Measurements from ENCODE around the gene ZSWIM9.
"Not testable (repeated sequence)": the region's sequence is repeated elsewhere in the genome, so short reads cannot be mapped to it uniquely, and the experiment has no call there.

ZSWIM9 gene

GRCh38 chr19:48176226-48176625, 5.7 kb downstream of the ZSWIM9 start:
- DNase-seq, result no peak

DNA sequence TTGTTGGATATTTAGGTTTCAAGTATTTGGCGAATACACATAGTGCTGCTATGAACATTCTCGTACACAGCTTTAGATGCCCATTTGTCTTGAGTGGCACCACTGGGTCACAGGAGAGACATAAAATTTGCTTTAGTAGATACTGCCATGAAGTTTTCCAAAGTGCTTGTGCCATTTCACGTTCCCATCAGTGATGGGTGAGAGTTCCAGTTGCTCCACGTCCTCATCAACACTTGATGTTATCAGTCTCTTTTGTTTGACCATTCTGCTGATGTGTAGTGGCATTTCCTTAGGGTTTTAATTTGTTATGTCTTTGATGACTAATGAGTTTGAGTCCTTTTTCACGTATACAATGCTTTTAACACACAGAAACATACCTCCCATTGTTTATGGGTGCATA, 11.0 kb downstream of the ZSWIM9 start:
- DNase-seq, result no peak

DNA sequence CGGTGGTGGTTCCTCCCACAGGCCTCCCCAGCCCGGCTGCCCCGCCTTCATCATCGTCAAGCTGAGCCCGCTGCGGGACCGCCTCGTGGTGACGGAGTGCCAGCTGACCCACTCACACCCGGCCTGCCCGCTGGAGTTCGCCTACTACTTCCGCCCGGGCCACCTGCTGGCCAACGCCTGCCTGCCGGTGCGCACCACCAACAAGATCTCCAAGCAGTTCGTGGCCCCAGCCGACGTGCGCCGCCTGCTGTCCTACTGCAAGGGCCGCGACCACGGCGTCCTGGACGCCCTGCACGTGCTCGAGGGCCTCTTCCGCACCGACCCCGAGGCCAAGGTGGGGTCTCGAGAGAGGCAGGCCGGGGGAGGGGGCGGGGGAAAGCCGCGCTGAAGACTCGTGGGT, 12.0 kb downstream of the ZSWIM9 start:
- DNase-seq, result no peak

GRCh38 chr19:48183356-48183755, 12.9 kb downstream of the ZSWIM9 start:
- no peak for DNase-seq

- DNase-seq, result no peak
Observed at GRCh38 chr19:48186015-48186414, 15.5 kb downstream of the ZSWIM9 start.

DNA sequence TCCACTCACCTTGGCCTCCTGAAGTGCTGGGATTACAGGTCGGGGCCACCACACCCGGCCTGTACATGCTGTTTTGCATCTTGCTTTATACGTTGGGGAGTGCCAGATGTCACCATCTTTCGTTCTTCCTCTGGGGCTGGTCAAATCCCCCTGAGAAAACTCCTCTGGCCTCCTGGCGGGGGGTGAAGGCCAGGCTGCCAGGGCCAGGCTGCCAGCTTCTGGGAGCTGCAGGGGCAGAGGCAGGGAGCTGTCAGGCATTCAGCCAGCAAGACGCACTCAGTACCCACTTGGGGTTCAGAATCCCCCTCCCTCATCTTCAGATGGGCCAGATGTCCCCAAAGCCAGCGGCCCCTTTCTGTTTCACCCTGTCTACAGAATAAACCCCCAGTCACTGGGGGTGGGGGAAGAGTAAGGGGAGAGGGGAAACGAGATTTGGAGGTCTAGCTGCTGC, 16.1 kb downstream of the ZSWIM9 start:
- no peak for DNase-seq

- DNase-seq, result peak; percentile 71
Observed at GRCh38 chr19:48190288-48190884, 19.9 kb downstream of the ZSWIM9 start.

GRCh38 chr19:48190885-48191284, 20.4 kb downstream of the ZSWIM9 start:
- DNase-seq, result no peak

DNA sequence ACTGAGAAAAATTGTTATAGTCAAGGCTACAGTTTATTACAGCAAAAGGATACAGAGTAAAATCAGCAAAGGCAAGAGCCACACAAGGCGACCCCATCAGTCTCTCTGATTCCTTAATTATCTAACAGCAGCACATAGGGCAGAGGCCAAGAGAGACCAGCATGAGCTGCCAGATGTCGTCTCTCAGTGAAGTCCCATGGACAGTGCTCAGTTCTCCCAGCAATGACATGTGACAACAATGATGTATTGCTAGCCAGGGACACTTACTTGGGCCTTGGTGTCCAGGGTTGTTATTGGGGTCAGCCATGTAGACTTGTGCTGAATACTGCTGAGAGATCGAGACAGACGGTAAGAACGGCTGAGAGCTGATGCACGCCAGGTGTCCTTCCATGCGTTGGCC, 22.3 kb downstream of the ZSWIM9 start:
- no peak for DNase-seq

DNA sequence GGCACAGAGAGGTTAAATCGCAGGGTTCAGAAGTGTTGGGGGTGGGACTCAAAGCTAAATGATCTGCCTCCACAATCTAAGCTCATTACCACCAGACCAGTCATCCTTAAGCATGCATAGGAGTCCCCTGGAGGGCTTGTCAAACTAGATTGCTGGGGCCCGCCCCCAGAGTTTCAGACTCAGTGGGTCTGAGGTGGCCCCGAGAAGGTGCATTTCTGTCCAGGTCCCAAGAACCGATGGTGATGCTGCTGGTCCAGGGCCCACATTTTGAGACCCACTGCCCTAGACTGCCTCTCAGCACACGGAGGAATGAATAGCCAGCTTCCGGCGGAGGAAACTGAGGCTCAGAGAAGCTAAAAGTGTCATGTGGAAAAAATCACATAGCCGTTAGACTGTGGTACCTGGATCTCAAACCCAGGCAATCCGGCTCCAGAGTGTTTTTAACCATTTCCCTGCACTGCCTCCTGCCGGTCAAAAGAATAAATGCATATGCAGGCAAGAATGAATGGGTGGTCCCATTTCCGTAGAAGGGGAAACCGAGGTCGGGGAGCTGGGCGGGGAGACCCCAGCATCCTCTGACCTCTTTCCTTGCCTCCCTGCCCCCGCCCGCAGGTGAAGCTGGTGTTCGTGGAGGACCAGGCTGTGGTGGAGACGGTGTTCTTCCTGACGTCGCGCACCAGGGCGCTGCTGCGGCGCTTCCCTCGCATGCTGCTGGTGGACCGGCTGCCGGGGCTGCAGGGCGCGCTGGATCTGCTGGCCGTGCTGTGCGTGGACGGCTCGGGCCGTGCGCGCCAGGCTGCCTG, 23.8 kb downstream of the ZSWIM9 start:
- peak; percentile 40 for DNase-seq

DNA sequence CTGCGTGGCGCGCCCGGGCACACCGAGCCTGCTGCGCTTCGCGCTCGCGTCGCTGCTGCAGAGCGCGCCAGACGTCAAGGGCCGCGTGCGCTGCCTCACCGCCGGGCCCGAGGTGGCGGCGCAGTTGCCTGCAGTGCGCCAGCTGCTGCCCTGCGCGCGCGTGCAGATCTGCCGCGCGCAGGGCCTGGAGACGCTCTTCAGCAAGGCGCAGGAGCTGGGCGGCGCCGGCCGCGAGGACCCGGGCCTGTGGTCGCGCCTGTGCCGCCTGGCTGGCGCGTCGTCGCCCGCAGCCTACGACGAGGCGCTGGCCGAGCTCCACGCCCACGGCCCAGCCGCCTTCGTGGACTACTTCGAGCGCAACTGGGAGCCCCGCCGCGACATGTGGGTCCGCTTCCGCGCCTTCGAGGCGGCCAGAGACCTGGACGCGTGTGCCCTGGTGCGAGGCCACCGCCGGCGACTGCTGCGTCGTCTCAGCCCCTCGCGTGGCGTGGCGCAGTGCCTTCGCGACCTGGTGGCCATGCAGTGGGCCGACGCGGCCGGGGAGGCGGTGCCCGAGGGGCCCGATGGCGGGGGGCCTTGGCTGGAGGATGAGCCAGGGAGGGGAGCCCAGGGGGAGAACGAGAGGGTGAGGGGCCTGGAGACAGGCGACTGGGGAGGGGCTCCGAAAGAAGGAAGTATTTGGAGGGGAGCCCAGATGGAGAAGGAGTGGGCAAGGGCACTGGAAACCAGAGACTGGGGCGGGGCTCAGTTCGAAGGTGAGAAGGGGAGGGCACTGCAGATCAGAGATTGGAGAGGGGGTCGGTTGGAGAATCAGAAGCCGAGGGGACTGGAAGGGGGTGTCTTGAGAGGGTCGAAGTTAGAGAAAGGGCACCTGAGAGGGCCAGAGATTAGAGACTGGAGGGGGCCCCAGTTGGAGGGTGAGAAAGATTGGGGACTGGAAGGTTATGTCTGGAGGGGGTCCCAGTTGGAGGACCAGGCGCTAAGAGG, 24.7 kb downstream of the ZSWIM9 start:
- DNase-seq, result no peak

DNA sequence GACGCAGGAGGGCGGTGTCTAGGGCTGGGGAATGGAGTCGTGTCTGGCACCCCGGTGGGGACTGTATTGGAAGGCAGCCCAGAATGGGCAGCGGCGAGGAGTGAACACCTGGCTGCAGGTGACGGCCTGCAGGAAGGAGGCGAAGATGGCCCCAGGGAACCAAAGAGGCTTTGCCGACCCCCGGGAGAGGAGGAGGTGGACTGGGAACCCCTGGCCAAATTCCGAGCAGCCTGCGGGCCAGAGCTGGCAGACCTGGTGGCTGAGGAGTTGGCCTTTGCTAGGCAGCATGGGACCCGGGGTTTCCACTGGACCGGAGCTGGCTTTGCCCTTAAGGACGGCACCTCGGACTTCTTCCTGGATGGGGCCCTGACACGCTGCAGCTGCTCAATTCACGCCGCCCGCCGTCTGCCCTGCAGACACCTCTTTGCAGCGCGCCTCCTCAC, 25.9 kb downstream of the ZSWIM9 start:
- no peak for DNase-seq

DNA sequence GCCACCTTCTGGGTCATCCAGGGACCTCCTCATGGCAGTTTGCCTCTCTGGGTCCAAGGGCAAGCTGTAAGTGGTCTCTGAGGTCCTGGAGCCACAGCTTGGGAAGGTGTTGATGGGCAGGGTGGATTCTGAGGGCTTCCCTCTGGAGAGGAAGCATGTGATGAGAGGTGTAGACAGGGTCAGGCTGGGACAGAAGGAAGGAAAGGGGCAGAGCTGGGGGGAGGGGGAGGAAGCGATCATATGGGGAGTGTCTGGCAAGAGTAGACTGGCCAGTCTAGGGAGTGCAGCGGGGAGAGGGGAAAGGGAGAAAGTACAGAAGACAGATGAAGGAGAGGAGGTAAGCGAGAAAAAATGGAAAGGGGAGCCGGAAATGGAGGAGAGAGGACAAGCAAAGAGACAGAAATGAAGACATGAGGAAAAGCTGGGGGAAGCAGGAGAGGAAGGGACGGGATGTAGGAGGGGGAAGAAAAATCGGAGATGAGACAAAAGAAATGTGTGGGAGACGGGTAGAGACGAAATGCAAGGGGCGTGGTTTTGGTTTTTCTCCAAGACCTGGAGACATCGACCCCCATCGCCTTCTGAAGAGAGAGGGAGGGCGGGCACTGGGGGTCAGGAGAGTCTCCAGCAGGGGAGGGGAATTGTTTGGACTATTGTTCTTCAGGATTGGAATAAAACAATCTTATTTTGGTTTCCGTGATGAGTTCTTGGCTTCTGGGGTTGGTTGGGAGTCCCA, 26.6 kb downstream of the ZSWIM9 start:
- no peak for DNase-seq

- no peak for DNase-seq
Observed at GRCh38 chr19:48203222-48203793, 32.8 kb downstream of the ZSWIM9 start.

DNA sequence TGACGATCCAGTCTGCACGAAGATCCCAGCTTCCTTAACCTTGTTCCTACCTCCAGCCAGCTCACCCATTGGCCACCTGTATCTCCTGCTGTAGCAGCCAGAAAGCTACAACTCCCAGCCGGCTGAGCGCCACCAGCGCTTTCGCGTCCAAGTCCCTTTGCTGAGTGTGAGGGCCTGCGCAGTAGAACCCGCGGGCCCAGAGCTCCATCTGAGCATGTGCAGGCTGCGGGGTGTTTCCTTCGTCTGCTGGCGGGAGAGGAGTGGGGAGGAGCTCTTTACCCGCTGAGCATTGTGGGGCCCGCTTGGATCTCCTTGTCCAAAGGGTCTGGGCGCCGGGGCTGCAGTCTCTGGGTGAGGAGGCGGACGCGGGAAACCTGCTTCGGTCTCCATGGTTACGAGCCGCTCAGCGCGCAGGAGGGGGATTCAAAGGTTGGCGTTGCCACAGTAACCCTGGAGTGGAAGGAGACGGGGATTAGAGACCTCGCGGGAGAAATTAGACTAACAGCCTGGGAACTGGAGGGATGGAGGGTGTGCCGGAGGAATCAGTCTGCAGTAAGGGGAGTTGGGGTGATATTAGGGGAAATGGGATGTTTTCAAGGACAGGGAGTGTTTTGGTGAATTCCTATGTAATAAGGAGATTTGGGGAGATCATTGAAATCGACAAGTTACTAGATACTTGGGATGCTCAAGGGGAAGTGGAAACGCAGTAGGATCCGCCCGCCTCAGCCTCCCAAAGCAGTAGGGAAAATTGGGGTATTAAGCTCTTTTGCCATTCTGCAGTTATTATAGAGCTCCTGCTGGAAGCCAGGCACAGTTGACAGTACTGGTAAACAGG, 33.5 kb downstream of the ZSWIM9 start:
- DNase-seq, result peak; percentile 92

DNA sequence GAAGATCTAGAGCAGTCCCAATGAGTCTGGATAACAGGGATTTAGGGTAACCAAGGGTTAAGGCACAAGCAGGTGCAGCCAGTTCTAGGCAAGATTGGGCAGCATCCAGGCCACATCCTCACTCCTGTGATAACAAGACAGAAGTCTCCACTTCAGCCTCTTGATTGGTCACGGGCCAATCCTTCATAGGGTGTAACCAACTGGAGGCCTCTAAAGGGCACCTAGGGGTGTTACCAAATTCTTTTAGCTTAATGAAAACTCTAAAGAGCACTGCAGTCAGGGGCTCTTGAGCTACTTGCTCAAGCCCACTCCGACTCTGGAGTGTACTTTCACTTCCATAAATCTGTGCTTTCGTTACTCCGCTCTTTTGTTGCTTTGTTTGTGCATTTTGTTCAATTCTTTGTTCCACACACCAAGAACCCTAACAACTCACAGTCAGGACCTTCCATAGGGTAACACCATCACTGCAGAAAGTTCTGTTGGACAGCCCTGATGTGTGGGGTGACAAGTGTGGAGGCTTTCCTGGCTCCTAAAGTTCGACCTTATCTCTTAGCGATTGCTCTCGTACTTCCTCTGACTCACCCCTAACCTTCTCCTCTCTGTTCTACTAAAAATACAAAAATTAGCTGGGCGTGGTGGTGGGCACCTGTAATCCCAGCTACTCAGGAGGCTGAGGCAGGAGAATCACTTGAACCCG, 36.1 kb downstream of the ZSWIM9 start:
- no peak for DNase-seq

GRCh38 chr19:48210005-48210404, 39.5 kb downstream of the ZSWIM9 start:
- no peak for DNase-seq

DNA sequence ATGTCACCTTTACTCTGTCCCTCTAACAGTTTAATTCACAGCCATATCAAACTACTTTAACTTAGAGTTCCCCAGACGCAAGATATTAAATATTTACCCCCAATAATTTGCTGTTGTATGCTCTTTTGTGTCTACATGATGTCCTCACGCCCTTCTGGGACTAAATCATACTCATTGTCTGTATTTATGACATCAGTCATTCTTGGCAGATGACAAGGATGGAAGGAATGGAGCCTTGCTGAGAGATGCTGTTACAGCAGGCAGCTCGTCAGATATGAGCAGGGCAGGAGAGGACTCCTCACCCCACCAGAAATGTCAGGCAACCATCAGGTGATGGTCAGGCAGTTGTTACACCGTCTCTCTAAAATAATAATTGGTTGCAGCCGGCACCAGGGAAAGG, 43.5 kb downstream of the ZSWIM9 start:
- DNase-seq, result no peak

DNA sequence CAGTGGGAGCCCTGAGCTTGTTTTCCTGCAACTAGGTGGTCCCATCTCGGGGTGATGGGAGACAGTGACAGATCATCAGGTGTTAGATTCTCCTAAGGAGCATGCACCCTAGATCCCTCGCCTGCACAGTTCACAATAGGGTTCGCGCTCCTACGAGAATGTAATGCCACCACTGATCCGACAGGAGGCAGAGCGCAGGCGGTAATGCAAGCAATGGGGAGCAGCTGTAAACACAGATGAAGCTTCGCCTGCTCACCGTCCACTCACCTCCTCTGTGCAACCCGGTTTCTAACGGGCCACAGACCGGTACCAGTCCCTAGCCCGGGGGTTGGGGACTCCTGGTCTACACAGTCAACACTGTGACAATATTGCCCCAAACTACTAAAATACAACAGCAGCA, 46.5 kb downstream of the ZSWIM9 start:
- DNase-seq, result no peak

GRCh38 chr19:48218997-48219396, 48.5 kb downstream of the ZSWIM9 start:
- DNase-seq, result no peak

DNA sequence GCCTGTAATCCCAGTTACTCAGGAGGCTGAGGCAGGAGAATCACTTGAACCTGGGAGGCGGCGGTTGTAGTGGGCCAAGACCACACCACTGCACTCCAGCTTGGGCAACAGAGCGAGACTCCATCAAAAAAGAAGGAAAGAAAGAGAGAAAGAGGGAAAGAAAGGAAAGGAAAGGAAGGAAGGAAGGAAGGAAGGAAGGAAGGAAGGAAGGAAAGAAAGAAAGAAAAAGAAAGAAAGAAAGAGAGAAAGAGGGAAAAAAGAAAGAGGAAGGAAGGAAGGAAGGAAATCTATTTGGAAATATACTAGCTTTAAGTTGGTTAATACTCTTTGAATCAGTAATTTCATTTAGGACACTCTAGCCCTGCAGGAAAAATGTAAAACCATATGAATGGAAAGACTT, 50.3 kb downstream of the ZSWIM9 start:
- not testable (repeated sequence) for DNase-seq
